SKM-1 (cell line): ENCODE data around the gene SETBP1.

Experiments
- DNase-seq: peaks from one replicate; lab custom pipeline; 2025; ENCODE audit not compliant: unreplicated experiment; lab: John Stamatoyannopoulos, UW

The SETBP1 gene

GRCh38 chr18:44838971-44839666 lies 158.4 kb downstream of the SETBP1 start:
- peak; percentile 84 for DNase-seq

- DNase-seq = no peak
Measured at GRCh38 chr18:44840058-44840790, 159.5 kb downstream of the SETBP1 start.

DNA sequence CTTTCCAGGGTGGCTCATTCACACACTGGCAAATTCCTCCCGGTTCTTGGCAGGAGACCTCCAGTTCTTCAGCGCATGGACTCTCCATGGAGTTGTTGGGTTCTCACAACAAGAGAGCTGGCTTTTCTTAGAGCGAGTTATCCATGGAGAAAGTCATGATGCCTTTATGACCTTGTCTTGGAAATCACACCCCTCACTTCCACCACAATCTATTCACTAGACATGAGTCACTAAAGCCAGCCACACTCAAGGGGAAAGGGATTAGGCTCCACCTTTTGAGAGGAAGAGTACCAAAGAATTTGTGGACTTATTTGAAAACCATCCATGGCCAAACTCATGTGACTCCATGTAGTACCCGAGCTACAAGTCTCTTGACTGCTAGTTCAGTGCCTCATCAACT lies 160.5 kb downstream of the SETBP1 start:
- DNase-seq = no peak

- no peak for DNase-seq
Measured at GRCh38 chr18:44841752-44842587, 161.3 kb downstream of the SETBP1 start.

DNA sequence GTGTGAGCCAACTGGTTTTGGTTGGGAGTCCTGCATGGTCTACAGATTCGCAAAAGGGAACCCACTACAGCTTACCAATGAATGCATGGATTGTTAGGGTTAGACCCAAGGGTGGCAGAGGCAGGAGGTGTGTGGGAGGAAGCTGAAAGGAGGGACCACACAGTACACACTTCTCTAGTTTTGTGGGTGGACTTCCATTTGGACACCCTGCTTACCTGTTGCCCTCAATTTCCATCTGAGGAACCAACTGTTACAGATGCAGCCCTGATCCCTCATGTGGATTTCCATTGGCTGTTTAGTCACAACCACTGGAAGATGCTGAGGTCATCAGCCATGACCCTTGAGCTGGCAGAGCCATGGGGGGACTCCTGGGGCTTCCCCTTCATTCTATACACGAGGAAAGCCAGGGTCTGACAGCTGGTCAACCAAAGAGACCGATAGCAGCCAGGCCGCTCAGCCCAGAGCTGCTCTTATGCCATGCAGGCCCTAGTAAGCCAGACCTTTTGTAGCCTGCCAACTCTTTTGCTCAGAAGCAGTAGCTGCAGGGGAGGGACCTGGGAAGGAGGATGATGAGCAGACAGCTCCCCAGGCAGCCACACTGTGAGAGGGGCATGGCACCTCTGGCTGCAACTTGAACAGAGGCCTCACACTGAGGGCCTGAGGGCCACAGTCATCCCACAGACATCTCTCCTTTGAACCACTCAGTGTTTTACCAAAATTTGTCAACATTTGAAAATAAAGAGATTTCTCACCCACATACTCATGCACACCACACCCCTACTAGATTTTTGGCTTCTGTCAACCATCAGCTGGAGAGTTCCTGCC lies 162.1 kb downstream of the SETBP1 start:
- no peak for DNase-seq

DNA sequence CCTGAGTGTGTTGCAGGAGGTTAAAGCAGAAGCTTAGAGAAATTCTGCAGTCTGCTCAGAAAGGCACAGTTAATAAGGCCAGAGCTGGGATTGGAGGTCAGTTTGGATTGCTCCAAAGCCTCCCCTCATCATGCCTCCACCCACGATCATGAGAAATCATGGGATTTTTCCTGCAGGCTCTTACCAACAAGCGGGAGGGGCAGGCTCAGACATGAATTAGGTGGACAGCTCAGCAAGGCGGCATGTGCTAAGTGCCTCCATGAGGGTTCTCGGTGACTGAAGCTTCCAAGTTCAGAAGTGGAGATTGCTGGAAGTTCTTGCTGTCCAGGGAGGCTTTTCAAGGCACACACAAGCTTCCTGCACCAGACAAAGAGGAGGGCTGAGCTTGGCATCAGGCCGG lies 163.8 kb downstream of the SETBP1 start:
- DNase-seq = no peak

DNA sequence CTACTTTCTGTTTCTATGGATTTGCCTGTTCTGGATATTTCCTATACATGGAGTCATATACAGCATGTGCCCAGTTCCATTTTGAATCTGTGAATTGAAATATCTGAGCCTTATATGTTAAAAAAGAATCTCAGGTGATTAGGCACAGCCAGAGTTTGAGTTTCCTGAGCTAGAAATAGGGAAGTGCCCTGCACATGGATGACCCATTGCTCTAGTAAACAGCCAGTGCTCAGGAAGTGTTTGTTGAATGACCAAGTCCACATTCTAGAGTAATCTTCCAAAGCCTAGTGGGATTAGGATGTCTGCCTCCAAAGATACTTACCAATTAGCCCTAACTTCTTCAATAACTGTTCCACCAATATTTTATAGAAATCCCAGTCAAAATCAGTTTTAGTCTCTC lies 165.8 kb downstream of the SETBP1 start:
- DNase-seq = no peak

- DNase-seq = no peak
Measured at GRCh38 chr18:44848644-44849335, 168.1 kb downstream of the SETBP1 start.

GRCh38 chr18:44849361-44849760 lies 168.7 kb downstream of the SETBP1 start:
- DNase-seq = no peak

GRCh38 chr18:44850001-44850400 lies 169.3 kb downstream of the SETBP1 start:
- DNase-seq = no peak

GRCh38 chr18:44851856-44852621 lies 171.4 kb downstream of the SETBP1 start:
- no peak for DNase-seq

DNA sequence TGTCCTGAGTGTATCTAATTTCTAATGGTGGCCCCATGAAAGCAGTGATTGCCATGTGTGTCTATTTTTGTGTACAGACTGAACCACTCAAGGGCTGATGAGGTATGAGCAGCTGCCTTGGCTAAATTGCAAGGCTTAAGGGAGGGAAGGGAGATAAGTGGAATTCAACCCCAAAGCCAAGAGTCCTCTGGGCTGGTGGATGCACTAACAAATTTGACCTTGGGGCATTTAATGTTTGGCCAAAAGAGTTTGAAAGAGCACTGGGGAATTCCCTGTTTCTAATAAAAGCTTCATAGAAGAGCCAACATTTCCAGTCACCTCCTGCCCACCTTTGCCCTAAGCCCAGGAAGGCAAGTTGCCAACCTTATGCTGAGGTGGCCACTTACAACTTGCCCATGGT lies 172.1 kb downstream of the SETBP1 start:
- DNase-seq = no peak

DNA sequence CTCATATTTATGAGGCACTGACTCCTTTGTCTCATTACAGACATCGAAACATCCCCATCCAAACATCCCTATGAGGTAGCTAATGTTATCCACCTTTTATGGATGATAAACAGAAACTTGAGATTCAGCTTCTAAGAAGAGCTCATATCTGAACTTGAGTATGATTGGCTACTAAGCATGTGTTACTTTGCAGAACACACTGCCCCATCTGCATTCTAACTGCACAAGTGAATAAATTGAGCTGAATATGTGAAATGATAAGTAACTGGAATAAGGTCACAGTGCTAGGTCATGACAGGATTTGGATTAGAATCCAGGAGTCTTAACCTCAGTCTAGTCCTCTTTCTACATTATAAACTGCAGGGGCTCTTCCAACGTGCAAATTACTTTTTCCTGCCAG lies 172.7 kb downstream of the SETBP1 start:
- no peak for DNase-seq

DNA sequence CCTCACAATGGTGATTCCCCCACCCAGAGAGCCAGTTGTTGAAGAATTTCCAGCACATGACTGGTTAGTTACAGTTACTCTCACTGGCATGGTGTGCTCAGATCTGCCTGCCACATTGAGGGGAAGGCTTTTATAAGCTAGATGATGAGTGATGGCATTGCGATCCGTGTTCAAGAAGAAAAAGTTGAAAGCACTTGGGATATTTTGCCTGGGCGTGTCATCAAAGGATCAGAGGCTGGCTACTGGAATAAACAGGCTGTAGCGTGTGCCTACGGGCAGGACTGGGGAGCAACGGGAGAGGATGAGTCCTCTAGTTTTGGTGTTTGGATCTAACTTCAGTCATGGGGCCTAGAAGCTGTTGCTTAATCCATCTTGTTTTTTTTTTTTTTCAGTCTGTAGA lies 175.0 kb downstream of the SETBP1 start:
- DNase-seq = no peak

DNA sequence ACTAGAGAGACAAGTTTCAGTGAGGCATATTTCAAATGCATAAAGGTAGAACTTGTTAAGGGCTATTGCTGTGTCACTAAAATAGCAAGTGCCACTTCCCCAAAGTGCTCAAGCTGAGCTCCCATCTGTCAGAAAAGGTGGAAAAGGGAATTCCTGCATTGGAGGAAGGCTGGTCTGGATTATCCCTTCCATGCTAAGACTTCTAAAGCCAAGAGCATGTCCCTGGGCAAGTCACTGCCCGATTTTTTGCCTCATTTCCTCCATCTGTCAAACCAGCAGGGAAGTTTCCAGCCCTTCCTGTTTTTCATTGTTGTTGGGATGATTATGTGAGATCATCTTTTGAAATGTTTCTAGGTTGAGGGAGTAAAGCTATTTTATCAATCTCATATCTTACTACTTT lies 175.5 kb downstream of the SETBP1 start:
- DNase-seq = no peak

- no peak for DNase-seq
Measured at GRCh38 chr18:44857081-44857480, 176.4 kb downstream of the SETBP1 start.

- DNase-seq = no peak
Measured at GRCh38 chr18:44857744-44858491, 177.2 kb downstream of the SETBP1 start.

GRCh38 chr18:44859263-44859662 lies 178.6 kb downstream of the SETBP1 start:
- DNase-seq = no peak
